ENCODE data around the gene TIE1. TPM values are rescaled to one million over a fixed set of nuclear protein-coding genes. Genes with fewer than 3 reads are reported as not detected.

The TIE1 gene
- polyA plus RNA-seq, 3 donors, result 0.16 TPM; not detected in 2

GRCh38 chr1:43339584-43340232, 38.9 kb downstream of the TIE1 start:
- Mint-ChIP-seq H3K27me3 (ENCODE audit: low read depth in 3 of 3) (peaks cover 0 to 3% (median 0%) of the 10 kb centered on the region in 3 donors), H3K4me3 (no peak overlapping the region), H3K27ac (no peak overlapping the region), H3K4me1 (peaks cover 3% of the 10 kb centered on the region), H3K36me3 (no peaks in the 10 kb centered on the region), H3K9me3 (peaks cover 0 to 2% (median 0%) of the 10 kb centered on the region in 7 donors)
- no peaks in the 10 kb centered on the region for H3K27me3 ChIP-seq (ENCODE audit: control insufficient read depth in 2 of 2, insufficient read depth in 2 of 2, low read length in 2 of 2)
- DNase-seq, result no peak
- no peaks in the 10 kb centered on the region for H3K4me1 ChIP-seq (ENCODE audit: control insufficient read depth in 1 of 2, insufficient read depth in 2 of 2, low read length in 2 of 2)
- no peaks in the 10 kb centered on the region for H4K20me1 ChIP-seq (ENCODE audit: insufficient read depth, low read length)
- no peak overlapping the region for H3K4me3 ChIP-seq (replicated peaks in 1 of 3; ENCODE audit: low read depth in 2 of 3, low read length in 3 of 3)
- 94% methylated on average over 6 of the region's 6 CpGs for WGBS (ENCODE audit: insufficient coverage)
- no peak overlapping the region for H3K27ac ChIP-seq (ENCODE audit: low read depth in 1 of 2, low read length in 2 of 2)
- intact Hi-C loops (cut with micrococcal nuclease), result no loop called here
- no peak overlapping the region for H2AFZ ChIP-seq (ENCODE audit: insufficient read depth, low read depth, low read length, poor library complexity, severe bottlenecking)
- H3K9me3 ChIP-seq (replicated peaks in 1 of 2; ENCODE audit: control insufficient read depth in 1 of 2, insufficient read depth in 1 of 2, low read length in 2 of 2), result no peaks in the 10 kb centered on the region
- no peak overlapping the region for H3K4me2 ChIP-seq (replicated peaks; ENCODE audit: extremely low read depth, low read length, poor library complexity, severe bottlenecking)
- H3K79me2 ChIP-seq (ENCODE audit: insufficient read depth, low read length), result no peaks in the 10 kb centered on the region
- no peaks in the 10 kb centered on the region for H3K36me3 ChIP-seq (replicated peaks in 1 of 2; ENCODE audit: control insufficient read depth in 1 of 2, insufficient read depth in 2 of 2, low read length in 2 of 2)
- H3K9ac ChIP-seq (ENCODE audit: insufficient read depth, low read length, poor library complexity, severe bottlenecking), result no peak overlapping the region
- TF ChIP-seq CTCF (IDR thresholded peaks at IDR 0.05), result no peak

GRCh38 chr1:43340559-43340958, 39.8 kb downstream of the TIE1 start:
- intact Hi-C loops (cut with micrococcal nuclease), result no loop called here
- Mint-ChIP-seq H3K36me3 (no peaks in the 10 kb centered on the region), H3K4me3 (no peak overlapping the region), H3K9me3 (peaks cover 0 to 2% (median 0%) of the 10 kb centered on the region in 7 donors), H3K27ac (no peak overlapping the region), H3K27me3 (ENCODE audit: low read depth in 3 of 3) (peaks cover 0 to 3% (median 0%) of the 10 kb centered on the region in 3 donors), H3K4me1 (peaks cover 3% of the 10 kb centered on the region)
- DNase-seq, result no peak
- no peak overlapping the region for H2AFZ ChIP-seq (ENCODE audit: insufficient read depth, low read depth, low read length, poor library complexity, severe bottlenecking)
- no peak for TF ChIP-seq CTCF (IDR thresholded peaks at IDR 0.05)
- H3K9me3 ChIP-seq (replicated peaks in 1 of 2; ENCODE audit: control insufficient read depth in 1 of 2, insufficient read depth in 1 of 2, low read length in 2 of 2), result no peaks in the 10 kb centered on the region
- H3K36me3 ChIP-seq (replicated peaks in 1 of 2; ENCODE audit: control insufficient read depth in 1 of 2, insufficient read depth in 2 of 2, low read length in 2 of 2), result no peaks in the 10 kb centered on the region
- H4K20me1 ChIP-seq (ENCODE audit: insufficient read depth, low read length), result no peaks in the 10 kb centered on the region
- no peaks in the 10 kb centered on the region for H3K79me2 ChIP-seq (ENCODE audit: insufficient read depth, low read length)
- H3K4me2 ChIP-seq (replicated peaks; ENCODE audit: extremely low read depth, low read length, poor library complexity, severe bottlenecking), result no peak overlapping the region
- no peak overlapping the region for H3K27ac ChIP-seq (ENCODE audit: low read depth in 1 of 2, low read length in 2 of 2)
- H3K4me1 ChIP-seq (ENCODE audit: control insufficient read depth in 1 of 2, insufficient read depth in 2 of 2, low read length in 2 of 2), result no peaks in the 10 kb centered on the region
- no CpG with 5 or more reads among the region's 1 CpG for WGBS (ENCODE audit: insufficient coverage)
- no peak overlapping the region for H3K9ac ChIP-seq (ENCODE audit: insufficient read depth, low read length, poor library complexity, severe bottlenecking)
- H3K4me3 ChIP-seq (replicated peaks in 1 of 3; ENCODE audit: low read depth in 2 of 3, low read length in 3 of 3), result no peak overlapping the region
- H3K27me3 ChIP-seq (ENCODE audit: control insufficient read depth in 2 of 2, insufficient read depth in 2 of 2, low read length in 2 of 2), result no peaks in the 10 kb centered on the region

All from CD14-positive monocyte (primary cell).